GM12891 (cell line): ENCODE data around the gene CYP24A1.

Experiments
- POLR2A ChIP-seq: IDR thresholded peaks from 2 replicates; pipeline ENCODE4 v1.6.1; 2011; ENCODE audit warnings: low read depth, low read length, control low read depth
- POLR2AphosphoS5 ChIP-seq: IDR thresholded peaks from 2 replicates; pipeline ENCODE4 v1.6.1; 2011; ENCODE audit warnings: low read depth, low read length, control low read depth

- no peak for TF ChIP-seq POLR2AphosphoS5
- no peak for TF ChIP-seq POLR2A
These were observed 2.8 kb upstream of the CYP24A1 start for GRCh38 chr20:54176610-54177009.
